Gastrocnemius medialis (tissue), 4 donors: ENCODE results near the gene GOLGA6L22.
"Not testable (repeated sequence)": the region's sequence is repeated elsewhere in the genome, so short reads cannot be mapped to it uniquely, and the experiment has no call there.

Source experiments
- CTCF ChIP-seq, 5 experiments: fragments of 450-650 bp in 3 of 5; fragments of 200-600 bp in 2 of 5; sonication (generic) in 2 of 5; IDR thresholded peaks in 4 of 5; conservative IDR thresholded peaks in 1 of 5; 1 replicate in 4 of 5; 2 replicates in 1 of 5; pipeline ENCODE4 v1.5.1; 2016 to 2019; ENCODE audit warnings: antibody characterized with exemption in 5 of 5, mild to moderate bottlenecking in 3 of 5, moderate library complexity in 3 of 5
- POLR2A ChIP-seq, 2 donors: fragments of 450-650 bp; IDR thresholded peaks; one replicate each; pipeline ENCODE4 v1.6.1; 2017; ENCODE audit warnings: antibody characterized with exemption in 2 of 2, mild to moderate bottlenecking in 2 of 2, moderate library complexity in 2 of 2

- not testable (repeated sequence) for TF ChIP-seq CTCF (IDR thresholded peaks at IDR 0.05 in 4 of 5, conservative IDR thresholded peaks at IDR 0.05 in 1 of 5); POLR2A (IDR thresholded peaks at IDR 0.05)
Observed at GRCh38 chr15:22417795-22418194, 40.9 kb upstream of the GOLGA6L22 start.
